ENCODE data around the gene WDR4.

The WDR4 gene

DNA sequence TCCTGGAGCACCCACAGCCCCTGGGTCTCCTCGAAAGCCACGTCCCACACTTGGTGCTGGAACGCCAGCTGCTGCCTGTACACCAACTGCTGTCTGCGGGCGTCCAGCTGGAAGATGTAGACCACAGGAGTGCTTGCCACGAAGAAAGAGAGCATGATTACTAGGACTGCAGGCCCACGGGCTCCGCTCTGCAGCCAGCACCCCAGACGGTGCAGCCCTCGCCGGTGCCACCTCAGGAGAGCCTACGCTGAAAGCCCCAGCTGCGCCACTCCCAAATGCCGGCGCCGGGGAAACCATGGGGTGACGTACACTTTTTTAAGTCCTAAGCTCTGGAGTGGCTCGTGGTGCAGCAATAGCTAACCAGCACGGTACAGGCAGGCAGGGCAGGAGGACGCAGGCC lies 25.7 kb downstream of the WDR4 start:
- H3K9me2 ChIP-seq (replicated peaks; ENCODE audit: control insufficient read depth, low read length) = no peaks in the 10 kb centered on the region
- peaks cover 71% of the 10 kb centered on the region for H3K79me2 ChIP-seq (ENCODE audit: control insufficient read depth, low read length)
- H3K4me3 ChIP-seq (ENCODE audit: low read length) = no peak overlapping the region
- no peaks in the 10 kb centered on the region for H3K9me3 ChIP-seq (ENCODE audit: control insufficient read depth, insufficient read depth, low read length)
- peaks cover 4% of the 10 kb centered on the region for H4K20me1 ChIP-seq (ENCODE audit: control insufficient read depth, insufficient read depth, low read depth, low read length)
- H3F3A ChIP-seq (ENCODE audit: control insufficient read depth, insufficient read depth) = no peaks in the 10 kb centered on the region
- H3K36me3 ChIP-seq (ENCODE audit: control insufficient read depth, low read length) = peaks cover 95% of the 10 kb centered on the region
- no peak overlapping the region for H3K27ac ChIP-seq (ENCODE audit: low read depth, low read length)
- no peak overlapping the region for H3K4me2 ChIP-seq (ENCODE audit: low read length)
- H3K27me3 ChIP-seq (ENCODE audit: control insufficient read depth, low read length) = no peaks in the 10 kb centered on the region
- H3K4me1 ChIP-seq (ENCODE audit: control insufficient read depth, low read length) = no peaks in the 10 kb centered on the region
- TF ChIP-seq, protein P1, sequence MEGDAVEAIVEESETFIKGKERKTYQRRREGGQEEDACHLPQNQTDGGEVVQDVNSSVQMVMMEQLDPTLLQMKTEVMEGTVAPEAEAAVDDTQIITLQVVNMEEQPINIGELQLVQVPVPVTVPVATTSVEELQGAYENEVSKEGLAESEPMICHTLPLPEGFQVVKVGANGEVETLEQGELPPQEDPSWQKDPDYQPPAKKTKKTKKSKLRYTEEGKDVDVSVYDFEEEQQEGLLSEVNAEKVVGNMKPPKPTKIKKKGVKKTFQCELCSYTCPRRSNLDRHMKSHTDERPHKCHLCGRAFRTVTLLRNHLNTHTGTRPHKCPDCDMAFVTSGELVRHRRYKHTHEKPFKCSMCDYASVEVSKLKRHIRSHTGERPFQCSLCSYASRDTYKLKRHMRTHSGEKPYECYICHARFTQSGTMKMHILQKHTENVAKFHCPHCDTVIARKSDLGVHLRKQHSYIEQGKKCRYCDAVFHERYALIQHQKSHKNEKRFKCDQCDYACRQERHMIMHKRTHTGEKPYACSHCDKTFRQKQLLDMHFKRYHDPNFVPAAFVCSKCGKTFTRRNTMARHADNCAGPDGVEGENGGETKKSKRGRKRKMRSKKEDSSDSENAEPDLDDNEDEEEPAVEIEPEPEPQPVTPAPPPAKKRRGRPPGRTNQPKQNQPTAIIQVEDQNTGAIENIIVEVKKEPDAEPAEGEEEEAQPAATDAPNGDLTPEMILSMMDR (IDR thresholded peaks at IDR 0.05; ENCODE audit: low read depth, low read length, poor library complexity, severe bottlenecking) = no peak
- no peak for TF ChIP-seq EZH2phosphoT487 (IDR thresholded peaks at IDR 0.05; ENCODE audit: borderline replicate concordance, low read length)

DNA sequence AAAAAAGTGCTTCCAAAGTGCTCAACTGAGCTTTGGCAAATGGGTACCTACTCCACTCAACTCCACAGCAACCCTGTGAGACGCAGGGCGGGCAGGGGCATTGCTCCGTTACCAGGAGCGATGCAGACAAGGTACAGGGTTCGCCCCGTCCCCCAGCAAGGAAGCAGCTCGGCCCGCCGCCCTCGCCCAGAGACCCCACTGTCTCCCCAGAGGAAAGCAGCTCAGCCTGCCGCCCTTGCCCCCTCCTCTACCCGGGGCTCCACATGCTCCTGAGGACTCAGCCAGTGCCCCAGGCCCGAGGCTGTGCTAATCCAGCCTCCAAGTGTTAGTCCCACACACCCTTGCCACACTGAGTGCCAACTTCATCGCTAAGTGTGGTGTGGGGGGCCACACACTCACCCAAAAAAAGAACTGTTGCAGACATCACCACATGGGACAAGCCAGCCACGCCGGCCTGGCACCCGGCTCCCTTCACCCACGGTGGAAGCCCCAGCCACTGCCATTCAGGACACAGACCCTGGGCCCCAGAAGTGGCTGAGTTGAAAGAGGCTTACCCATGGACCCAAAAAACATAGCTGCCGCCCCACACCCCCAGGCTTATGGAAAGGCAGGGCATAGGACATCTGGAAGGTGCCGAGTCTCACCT lies 26.3 kb downstream of the WDR4 start:
- Histone ChIP-seq H3K27ac (ENCODE audit: low read depth, low read length) (no peak overlapping the region), H3K79me2 (ENCODE audit: control insufficient read depth, low read length) (peaks cover 68% of the 10 kb centered on the region), H3K27me3 (ENCODE audit: control insufficient read depth, low read length) (no peaks in the 10 kb centered on the region), H4K20me1 (ENCODE audit: control insufficient read depth, insufficient read depth, low read depth, low read length) (peaks cover 3% of the 10 kb centered on the region), H3F3A (ENCODE audit: control insufficient read depth, insufficient read depth) (no peaks in the 10 kb centered on the region), H3K4me1 (ENCODE audit: control insufficient read depth, low read length) (no peaks in the 10 kb centered on the region), H3K9me3 (ENCODE audit: control insufficient read depth, insufficient read depth, low read length) (no peaks in the 10 kb centered on the region), H3K36me3 (ENCODE audit: control insufficient read depth, low read length) (peaks cover 92% of the 10 kb centered on the region), H3K4me3 (ENCODE audit: low read length) (no peak overlapping the region), H3K9me2 (replicated peaks; ENCODE audit: control insufficient read depth, low read length) (no peaks in the 10 kb centered on the region), H3K4me2 (ENCODE audit: low read length) (no peak overlapping the region)
- no peak for TF ChIP-seq EZH2phosphoT487 (IDR thresholded peaks at IDR 0.05; ENCODE audit: borderline replicate concordance, low read length)
- TF ChIP-seq, protein P1 (IDR thresholded peaks at IDR 0.05; ENCODE audit: low read depth, low read length, poor library complexity, severe bottlenecking) = no peak

DNA sequence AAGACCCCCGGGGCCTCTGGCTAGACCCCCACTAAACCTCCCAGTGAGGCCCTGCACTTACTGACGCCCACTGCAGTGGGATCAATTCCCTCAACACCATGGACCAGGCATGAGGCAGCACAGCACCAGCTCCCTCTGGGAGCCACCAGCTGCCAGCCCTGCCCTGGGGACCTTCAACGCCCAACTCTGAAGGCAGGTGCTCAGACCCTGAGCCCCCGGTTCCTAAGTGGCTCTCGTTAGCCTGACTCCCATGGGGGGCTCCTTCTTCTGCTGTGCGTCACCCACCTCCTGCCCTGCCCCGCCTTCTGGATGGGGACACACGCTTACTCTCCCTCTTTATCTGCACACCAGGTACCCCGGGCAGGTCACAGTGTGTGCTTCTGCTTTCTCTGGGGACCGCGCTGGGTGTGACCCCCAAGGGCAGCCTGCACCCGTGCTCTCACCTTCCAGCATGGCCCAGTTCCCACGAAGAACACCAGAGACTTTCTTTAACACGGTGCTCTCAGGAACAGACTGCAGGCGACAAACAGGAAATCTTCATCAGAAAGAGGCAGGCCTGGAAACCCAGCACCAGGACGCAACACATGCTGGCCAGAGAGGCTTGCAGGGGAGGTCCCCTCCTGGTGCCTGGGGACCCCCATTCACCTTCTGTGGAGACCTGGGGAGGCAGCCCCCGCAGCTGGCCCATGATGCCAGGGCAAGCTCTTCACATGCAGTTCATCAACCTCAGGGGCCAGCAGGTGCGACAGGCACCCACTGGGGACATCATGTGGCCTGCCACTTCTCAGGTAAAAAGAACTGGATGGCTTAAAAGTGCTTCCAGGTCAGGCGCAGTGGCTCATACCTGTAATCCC lies 27.3 kb downstream of the WDR4 start:
- H3K9me2 ChIP-seq (replicated peaks; ENCODE audit: control insufficient read depth, low read length) = no peaks in the 10 kb centered on the region

More for the DNA sequence above, 27.3 kb downstream of the WDR4 start:
- Histone ChIP-seq H3K79me2 (ENCODE audit: control insufficient read depth, low read length) (peaks cover 68% of the 10 kb centered on the region), H3K4me1 (ENCODE audit: control insufficient read depth, low read length) (no peaks in the 10 kb centered on the region), H3K9me3 (ENCODE audit: control insufficient read depth, insufficient read depth, low read length) (no peaks in the 10 kb centered on the region), H3K36me3 (ENCODE audit: control insufficient read depth, low read length) (peaks cover 92% of the 10 kb centered on the region), H3F3A (ENCODE audit: control insufficient read depth, insufficient read depth) (no peaks in the 10 kb centered on the region), H4K20me1 (ENCODE audit: control insufficient read depth, insufficient read depth, low read depth, low read length) (no peaks in the 10 kb centered on the region; the same call in none of the 2 replicates), H3K27me3 (ENCODE audit: control insufficient read depth, low read length) (no peaks in the 10 kb centered on the region), H3K4me3 (ENCODE audit: low read length) (no peak overlapping the region), H3K27ac (ENCODE audit: low read depth, low read length) (no peak overlapping the region), H3K4me2 (ENCODE audit: low read length) (no peak overlapping the region)
- TF ChIP-seq, protein P1 (IDR thresholded peaks at IDR 0.05; ENCODE audit: low read depth, low read length, poor library complexity, severe bottlenecking) = no peak
